A549 (cell line): ENCODE results near the gene CT83. TPM values are rescaled to one million over a fixed set of nuclear protein-coding genes. Genes with fewer than 3 reads are reported as not detected.

Experiments used
- ATAC-seq, 2 experiments: fragments of 200-7000 bp in 1 of 2; fragments of >200 bp in 1 of 2; cut with Nextera tagmentation in 1 of 2; cut with Tn5 transposase in 1 of 2; 3 replicates each; pipeline versions ENCODE4 v1.8.0 to v1.9.1; 2018 to 2020; ENCODE audit warnings: mild to moderate bottlenecking in 1 of 2, moderate library complexity in 1 of 2
- CTCF ChIA-PET: fragments of 300-600 bp; sonication (Branson Sonifier 250); formaldehyde crosslinking; extraction: SDS; loops from one replicate; lab custom pipeline; 2021; ENCODE audit warnings: antibody characterized with exemption, inconsistent platforms; lab: Yijun Ruan, JAX
- POLR2A ChIA-PET: fragments of 350-600 bp; formaldehyde crosslinking; extraction: SDS; loops from one replicate; lab custom pipeline; 2021; ENCODE audit warnings: antibody characterized with exemption, inconsistent platforms; lab: Yijun Ruan, JAX
- DNase-seq, 2 experiments: peaks; one replicate each; pipeline versions ENCODE4 v3.0.0 to v3.0.0-alpha.2; 2011 to 2016; ENCODE audit warnings: low read depth in 1 of 2, low spot score in 1 of 2
- FAIRE-seq: peaks from 2 replicates; lab custom pipeline; 2011; peaks lifted over from hg19 to GRCh38; lab: Jason Lieb, UNC
- H3K27ac ChIP-seq, 2 experiments: fragments of >200 bp; sonication (Bioruptor Twin); formaldehyde crosslinking; 3 replicates each; pipeline ENCODE4 v1.5.1; 2016 to 2017
- H3K4me1 ChIP-seq: fragments of >200 bp; sonication (Bioruptor Twin); formaldehyde crosslinking; 3 replicates; pipeline ENCODE4 v1.6.1; 2016
- H3K4me2 ChIP-seq: fragments of >200 bp; sonication (Bioruptor Twin); formaldehyde crosslinking; 3 replicates; pipeline ENCODE4 v1.6.1; 2016
- H3K4me3 ChIP-seq: fragments of >200 bp; sonication (Bioruptor Twin); formaldehyde crosslinking; 3 replicates; pipeline ENCODE4 v1.5.1; 2016
- H3K9me3 ChIP-seq: fragments of >200 bp; sonication (Bioruptor Twin); formaldehyde crosslinking; 3 replicates; pipeline ENCODE4 v1.6.1; 2016
- BCL3 ChIP-seq: fragments of >200 bp; sonication (Bioruptor Twin); formaldehyde crosslinking; IDR thresholded peaks from 3 replicates; pipeline ENCODE4 v1.6.1; 2016
- BHLHE40 ChIP-seq: IDR thresholded peaks from 2 replicates; pipeline ENCODE4 v1.6.1; 2012; ENCODE audit warnings: low read depth, low read length, inconsistent platforms
- CBX2 ChIP-seq: fragments of 200-600 bp; sonication (generic); IDR thresholded peaks from 2 replicates; pipeline ENCODE4 v1.6.1; 2016; ENCODE audit warnings: low read depth, mild to moderate bottlenecking, borderline replicate concordance
- CBX8 ChIP-seq: fragments of 200-600 bp; sonication (generic); IDR thresholded peaks from 2 replicates; pipeline ENCODE4 v1.6.1; 2016
- E2F6 ChIP-seq: IDR thresholded peaks from 2 replicates; pipeline ENCODE4 v1.6.1; 2012; ENCODE audit warnings: low read depth, borderline replicate concordance
- EHF ChIP-seq: fragments of 250-450 bp; sonication (Bioruptor Pico); IDR thresholded peaks from 2 replicates; pipeline ENCODE4 v1.5.0; 2020; ENCODE audit warnings: mild to moderate bottlenecking
- EHMT2 ChIP-seq: fragments of 200-600 bp; sonication (generic); IDR thresholded peaks from 2 replicates; pipeline ENCODE4 v1.6.1; 2016; ENCODE audit warnings: antibody characterized with exemption, low read depth, mild to moderate bottlenecking, moderate library complexity
- ELK1 ChIP-seq: fragments of 150-350 bp; IDR thresholded peaks from 2 replicates; pipeline ENCODE4 v1.6.1; 2014; ENCODE audit warnings: low read depth, mild to moderate bottlenecking, low read length
- FOSL2 ChIP-seq, 2 experiments: fragments of 450-650 bp in 1 of 2; fragments of >200 bp in 1 of 2; sonication (Bioruptor Twin) in 1 of 2; formaldehyde crosslinking; IDR thresholded peaks; 2 replicates each; pipeline versions ENCODE4 v1.5.0 to v1.6.1; 2016 to 2020; ENCODE audit warnings: mild to moderate bottlenecking in 1 of 2, moderate library complexity in 1 of 2
- HOXB13 ChIP-seq: fragments of 250-450 bp; sonication (Bioruptor Pico); IDR thresholded peaks from 2 replicates; pipeline ENCODE4 v1.5.0; 2020; ENCODE audit warnings: low read depth, mild to moderate bottlenecking, moderate library complexity
- HOXB5 ChIP-seq: fragments of 250-450 bp; sonication (Bioruptor Pico); IDR thresholded peaks from 2 replicates; pipeline ENCODE4 v1.5.0; 2020; ENCODE audit warnings: mild to moderate bottlenecking, moderate library complexity
- MYC ChIP-seq: IDR thresholded peaks from 2 replicates; pipeline ENCODE4 v1.6.1; 2012; ENCODE audit warnings: mild to moderate bottlenecking, inconsistent platforms, low read length, improper control_type of control experiment, borderline replicate concordance
- NR3C1 ChIP-seq: fragments of >200 bp; sonication (Bioruptor Twin); formaldehyde crosslinking; IDR thresholded peaks from 3 replicates; pipeline ENCODE4 v1.6.1; 2017
- RFX5 ChIP-seq: fragments of 450-650 bp; IDR thresholded peaks from 2 replicates; pipeline ENCODE4 v1.7.1; 2014; ENCODE audit warnings: antibody characterized with exemption, mild to moderate bottlenecking, moderate library complexity
- RNF2 ChIP-seq: fragments of 200-600 bp; sonication (generic); IDR thresholded peaks from 2 replicates; pipeline ENCODE4 v1.6.1; 2016; ENCODE audit warnings: low read depth, mild to moderate bottlenecking, antibody characterized with exemption, moderate library complexity, borderline replicate concordance
- TP53 ChIP-seq: fragments of 250-450 bp; sonication (Bioruptor Pico); IDR thresholded peaks from 2 replicates; pipeline ENCODE4 v1.5.0; 2021; ENCODE audit warnings: mild to moderate bottlenecking, moderate library complexity
- ZFP36 ChIP-seq: fragments of 450-650 bp; IDR thresholded peaks from 2 replicates; pipeline ENCODE4 v1.6.1; 2014; ENCODE audit warnings: borderline replicate concordance; ENCODE audit not compliant: partially characterized antibody
- WGBS: methylation state at CpG from one replicate; pipeline ENCODE4 v1.1.6; 2017; ENCODE audit errors: missing lambda C conversion rate; 5-methylcytosine and 5-hydroxymethylcytosine counted together
- polyA plus RNA-seq, 4 experiments: library from polyadenylated mRNA; depleted of rRNA in 3 of 4; stranded (reverse); fragments of >200 nt; fragmentation: RNase III in 1 of 4; extraction: RNeasy Plus Mini Kit Qiagen cat#74134 plus additional on column Dnase treatment in 1 of 4; gene quantifications; 2 replicates in 3 of 4; 3 replicates in 1 of 4; pipeline ENCODE4 v1.2.3, GENCODE V29; 2011 to 2017

CT83 gene
- polyA plus RNA-seq, 2 of the 4 experiments (the other 2 are of a cell fraction): not detected

GRCh38 chrX:116413273-116413672 lies 49.5 kb downstream of the CT83 start:
- H3K4me2 ChIP-seq: no peak overlapping the region
- ChIA-PET POLR2A (no interaction called here), CTCF (interaction anchor here (0.8 kb wide), 1 partner anchor 11 kb away, joined by 3 read pairs; no protein-coding TSS in a partner anchor)
- TF ChIP-seq RNF2: no peak
- no peak for TF ChIP-seq HOXB5
- TF ChIP-seq BHLHE40: no peak
- TF ChIP-seq BCL3: no peak
- no peak for TF ChIP-seq NR3C1
- TF ChIP-seq EHMT2: no peak
- no peak for TF ChIP-seq HOXB13 (CRISPR knock-in tag)
- no peak for TF ChIP-seq ZFP36
- no peak for TF ChIP-seq TP53
- no peak for TF ChIP-seq RFX5
- no peak for TF ChIP-seq EHF (CRISPR knock-in tag)
- no peak for TF ChIP-seq FOSL2 (IDR thresholded peaks at IDR 0.05)
- no peak for TF ChIP-seq FOSL2 (CRISPR knock-in tag; IDR thresholded peaks at IDR 0.05)
- TF ChIP-seq CBX2: no peak
- no peak for TF ChIP-seq ELK1
- TF ChIP-seq CBX8: no peak
- no peak for TF ChIP-seq MYC
- no peak for TF ChIP-seq E2F6
- no peaks in the 10 kb centered on the region for H3K4me1 ChIP-seq
- 0 out of 3 replicates have a peak, but pooled peaks cover 3% of the 10 kb centered on the region for H3K9me3 ChIP-seq
- no peak overlapping the region for H3K27ac ChIP-seq
- DNase-seq: no peak
- 0% methylated on average over 1 of the region's 1 CpG for WGBS
- peak; percentile 56 for FAIRE-seq
- ATAC-seq: no peak
- H3K4me3 ChIP-seq: no peak overlapping the region

Other genes with a start within 250 kb of the CT83 start
- gene SLC6A14, start 26.4 kb downstream of the CT83 start, polyA plus RNA-seq (2011; rRNA removed): 0.24 and 0.26 TPM in 2 replicates
- not detected in 3 replicates for gene SLC6A14, start 26.4 kb downstream of the CT83 start, polyA plus RNA-seq (2017; fragmentation: RNase III; extraction: RNeasy Plus Mini Kit Qiagen cat#74134 plus additional on column Dnase treatment)